Panc1 (cell line): ENCODE data around the gene PGS1. TPM values are rescaled to one million over a fixed set of nuclear protein-coding genes. Genes with fewer than 3 reads are reported as not detected.

Source experiments
- ATAC-seq: fragments of 200-7000 bp; cut with Tn5 transposase; 2 replicates; pipeline ENCODE4 v1.9.1; 2020; ENCODE audit warnings: mild to moderate bottlenecking, moderate library complexity
- BruUV-seq: library from RNA; stranded (reverse); fragments of 400-500 nt; replicated peaks from 2 replicates; lab custom pipeline; 2021; lab: Mats Ljungman, UMichigan
- CTCF ChIA-PET: fragments of 300-600 bp; sonication (Branson Sonifier 250); formaldehyde crosslinking; loops from one replicate; lab custom pipeline; 2022; ENCODE audit warnings: antibody characterized with exemption; lab: Charles Lee
- POLR2A ChIA-PET: fragments of 300-600 bp; sonication (Branson Sonifier 250); formaldehyde crosslinking; loops from one replicate; lab custom pipeline; 2022; ENCODE audit warnings: antibody characterized with exemption; lab: Charles Lee
- DNase-seq: peaks from one replicate; pipeline ENCODE4 v3.0.0-alpha.2; 2010; ENCODE audit warnings: low read depth, low spot score
- H3K27ac ChIP-seq: 2 replicates; pipeline ENCODE4 v1.5.1; 2011; ENCODE audit warnings: mild to moderate bottlenecking, low read length, inconsistent platforms
- H3K27me3 ChIP-seq: fragments of 200-500 bp; sonication (Bioruptor generic); 2 replicates; pipeline ENCODE4 v1.6.0; 2014; ENCODE audit warnings: low read length, inconsistent platforms; ENCODE audit not compliant: control insufficient read depth, insufficient read depth
- H3K36me3 ChIP-seq: fragments of 200-500 bp; sonication (Bioruptor generic); 2 replicates; pipeline ENCODE4 v1.5.1; 2014; ENCODE audit warnings: inconsistent platforms, mild to moderate bottlenecking, low read length, moderate library complexity; ENCODE audit not compliant: control insufficient read depth, insufficient read depth
- H3K4me1 ChIP-seq: 2 replicates; pipeline ENCODE4 v1.5.1; 2011; ENCODE audit warnings: inconsistent platforms, mild to moderate bottlenecking, low read length, moderate library complexity; ENCODE audit not compliant: control insufficient read depth, insufficient read depth
- H3K4me3 ChIP-seq, 2 experiments: 2 replicates each; pipeline ENCODE4 v1.5.1; 2011 to 2012; ENCODE audit warnings: low read depth in 2 of 2, low read length in 2 of 2, mild to moderate bottlenecking in 2 of 2, inconsistent platforms in 1 of 2, moderate library complexity in 1 of 2
- H3K9me3 ChIP-seq: fragments of 200-500 bp; sonication (Bioruptor generic); 2 replicates; pipeline ENCODE4 v1.5.1; 2014; ENCODE audit warnings: low read depth, mild to moderate bottlenecking, inconsistent platforms, low read length, moderate library complexity; ENCODE audit not compliant: control insufficient read depth, insufficient read depth
- POLR2AphosphoS5 ChIP-seq: IDR thresholded peaks from 2 replicates; pipeline ENCODE4 v1.6.1; 2012; ENCODE audit warnings: mild to moderate bottlenecking, low read depth, low read length, moderate library complexity
- SIN3A ChIP-seq: IDR thresholded peaks from 2 replicates; pipeline ENCODE4 v1.6.1; 2012; ENCODE audit warnings: low read depth, mild to moderate bottlenecking, low read length, moderate library complexity, borderline replicate concordance; ENCODE audit not compliant: insufficient read depth
- TCF7L2 ChIP-seq: IDR thresholded peaks from 2 replicates; pipeline ENCODE4 v1.6.1; 2011; ENCODE audit warnings: mild to moderate bottlenecking, low read depth, low read length, inconsistent platforms
- in situ Hi-C: cut with HindIII; loops from 2 replicates; pipeline ENCODE4 v1.10.0; 2016; ENCODE audit warnings: low sequenced_read_pairs, low pct_unique_long_range_greater_than_20kb
- intact Hi-C: fragments of 100-400 bp; cut with micrococcal nuclease; formaldehyde crosslinking; loops from one replicate; pipeline ENCODE4 v1.10.0; 2022; ENCODE audit not compliant: unreplicated experiment
- total RNA-seq: library from RNA; stranded (reverse); gene quantifications from one replicate; pipeline ENCODE4 v1.2.1, GENCODE V29; 2021; ENCODE audit not compliant: unreplicated experiment
- TF ChIP-seq, protein P1 (sequence below): fragments of 450-650 bp; IDR thresholded peaks from 2 replicates; pipeline ENCODE4 v1.5.1; 2017; ENCODE audit warnings: mild to moderate bottlenecking
- TF ChIP-seq, protein P2 (sequence below), 2 experiments: IDR thresholded peaks; 2 replicates each; pipeline ENCODE4 v1.6.1; 2011 to 2012; ENCODE audit warnings: low read depth in 2 of 2, control low read depth in 1 of 2, low read length in 1 of 2, mild to moderate bottlenecking in 1 of 2, moderate library complexity in 1 of 2; ENCODE audit not compliant: insufficient read depth in 1 of 2

Gene PGS1
- total RNA-seq, 1 experiment from 2014 or later = 47.5 TPM

- Histone ChIP-seq H3K9me3 (no peaks in the 10 kb centered on the region), H3K27ac (peak overlapping the region; percentile 60), H3K4me1 (peaks cover 43% of the 10 kb centered on the region), H3K4me3 (no peak overlapping the region), H3K36me3 (no peaks in the 10 kb centered on the region), H3K27me3 (no peaks in the 10 kb centered on the region)
- TF ChIP-seq SIN3A (no peak), TCF7L2 (no peak), POLR2AphosphoS5 (no peak)
- TF ChIP-seq, protein P1, sequence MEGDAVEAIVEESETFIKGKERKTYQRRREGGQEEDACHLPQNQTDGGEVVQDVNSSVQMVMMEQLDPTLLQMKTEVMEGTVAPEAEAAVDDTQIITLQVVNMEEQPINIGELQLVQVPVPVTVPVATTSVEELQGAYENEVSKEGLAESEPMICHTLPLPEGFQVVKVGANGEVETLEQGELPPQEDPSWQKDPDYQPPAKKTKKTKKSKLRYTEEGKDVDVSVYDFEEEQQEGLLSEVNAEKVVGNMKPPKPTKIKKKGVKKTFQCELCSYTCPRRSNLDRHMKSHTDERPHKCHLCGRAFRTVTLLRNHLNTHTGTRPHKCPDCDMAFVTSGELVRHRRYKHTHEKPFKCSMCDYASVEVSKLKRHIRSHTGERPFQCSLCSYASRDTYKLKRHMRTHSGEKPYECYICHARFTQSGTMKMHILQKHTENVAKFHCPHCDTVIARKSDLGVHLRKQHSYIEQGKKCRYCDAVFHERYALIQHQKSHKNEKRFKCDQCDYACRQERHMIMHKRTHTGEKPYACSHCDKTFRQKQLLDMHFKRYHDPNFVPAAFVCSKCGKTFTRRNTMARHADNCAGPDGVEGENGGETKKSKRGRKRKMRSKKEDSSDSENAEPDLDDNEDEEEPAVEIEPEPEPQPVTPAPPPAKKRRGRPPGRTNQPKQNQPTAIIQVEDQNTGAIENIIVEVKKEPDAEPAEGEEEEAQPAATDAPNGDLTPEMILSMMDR = no peak
- TF ChIP-seq, protein P2, sequence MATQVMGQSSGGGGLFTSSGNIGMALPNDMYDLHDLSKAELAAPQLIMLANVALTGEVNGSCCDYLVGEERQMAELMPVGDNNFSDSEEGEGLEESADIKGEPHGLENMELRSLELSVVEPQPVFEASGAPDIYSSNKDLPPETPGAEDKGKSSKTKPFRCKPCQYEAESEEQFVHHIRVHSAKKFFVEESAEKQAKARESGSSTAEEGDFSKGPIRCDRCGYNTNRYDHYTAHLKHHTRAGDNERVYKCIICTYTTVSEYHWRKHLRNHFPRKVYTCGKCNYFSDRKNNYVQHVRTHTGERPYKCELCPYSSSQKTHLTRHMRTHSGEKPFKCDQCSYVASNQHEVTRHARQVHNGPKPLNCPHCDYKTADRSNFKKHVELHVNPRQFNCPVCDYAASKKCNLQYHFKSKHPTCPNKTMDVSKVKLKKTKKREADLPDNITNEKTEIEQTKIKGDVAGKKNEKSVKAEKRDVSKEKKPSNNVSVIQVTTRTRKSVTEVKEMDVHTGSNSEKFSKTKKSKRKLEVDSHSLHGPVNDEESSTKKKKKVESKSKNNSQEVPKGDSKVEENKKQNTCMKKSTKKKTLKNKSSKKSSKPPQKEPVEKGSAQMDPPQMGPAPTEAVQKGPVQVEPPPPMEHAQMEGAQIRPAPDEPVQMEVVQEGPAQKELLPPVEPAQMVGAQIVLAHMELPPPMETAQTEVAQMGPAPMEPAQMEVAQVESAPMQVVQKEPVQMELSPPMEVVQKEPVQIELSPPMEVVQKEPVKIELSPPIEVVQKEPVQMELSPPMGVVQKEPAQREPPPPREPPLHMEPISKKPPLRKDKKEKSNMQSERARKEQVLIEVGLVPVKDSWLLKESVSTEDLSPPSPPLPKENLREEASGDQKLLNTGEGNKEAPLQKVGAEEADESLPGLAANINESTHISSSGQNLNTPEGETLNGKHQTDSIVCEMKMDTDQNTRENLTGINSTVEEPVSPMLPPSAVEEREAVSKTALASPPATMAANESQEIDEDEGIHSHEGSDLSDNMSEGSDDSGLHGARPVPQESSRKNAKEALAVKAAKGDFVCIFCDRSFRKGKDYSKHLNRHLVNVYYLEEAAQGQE (IDR thresholded peaks at IDR 0.05; ENCODE audit: insufficient read depth in 1 of 2, low read depth in 2 of 2, low read length in 1 of 2) = no peak
- ChIA-PET CTCF (interaction anchor here (1.0 kb wide), 1 partner anchor 25 kb away, joined by 3 read pairs; no protein-coding TSS in a partner anchor), POLR2A (interaction anchor here (0.6 kb wide), 1 partner anchor 66 kb away, joined by 3 read pairs; no protein-coding TSS in a partner anchor)
- in situ Hi-C loops (no loop called here), intact Hi-C loops (no loop called here)
- ATAC-seq = 0 out of 2 replicates have a peak, but pooled peaks have one; percentile 10
- BruUV-seq = no TSS peak
- no peak for DNase-seq
These were observed 6.2 kb downstream of the PGS1 start for GRCh38 chr17:78384479-78385175.

DNA sequence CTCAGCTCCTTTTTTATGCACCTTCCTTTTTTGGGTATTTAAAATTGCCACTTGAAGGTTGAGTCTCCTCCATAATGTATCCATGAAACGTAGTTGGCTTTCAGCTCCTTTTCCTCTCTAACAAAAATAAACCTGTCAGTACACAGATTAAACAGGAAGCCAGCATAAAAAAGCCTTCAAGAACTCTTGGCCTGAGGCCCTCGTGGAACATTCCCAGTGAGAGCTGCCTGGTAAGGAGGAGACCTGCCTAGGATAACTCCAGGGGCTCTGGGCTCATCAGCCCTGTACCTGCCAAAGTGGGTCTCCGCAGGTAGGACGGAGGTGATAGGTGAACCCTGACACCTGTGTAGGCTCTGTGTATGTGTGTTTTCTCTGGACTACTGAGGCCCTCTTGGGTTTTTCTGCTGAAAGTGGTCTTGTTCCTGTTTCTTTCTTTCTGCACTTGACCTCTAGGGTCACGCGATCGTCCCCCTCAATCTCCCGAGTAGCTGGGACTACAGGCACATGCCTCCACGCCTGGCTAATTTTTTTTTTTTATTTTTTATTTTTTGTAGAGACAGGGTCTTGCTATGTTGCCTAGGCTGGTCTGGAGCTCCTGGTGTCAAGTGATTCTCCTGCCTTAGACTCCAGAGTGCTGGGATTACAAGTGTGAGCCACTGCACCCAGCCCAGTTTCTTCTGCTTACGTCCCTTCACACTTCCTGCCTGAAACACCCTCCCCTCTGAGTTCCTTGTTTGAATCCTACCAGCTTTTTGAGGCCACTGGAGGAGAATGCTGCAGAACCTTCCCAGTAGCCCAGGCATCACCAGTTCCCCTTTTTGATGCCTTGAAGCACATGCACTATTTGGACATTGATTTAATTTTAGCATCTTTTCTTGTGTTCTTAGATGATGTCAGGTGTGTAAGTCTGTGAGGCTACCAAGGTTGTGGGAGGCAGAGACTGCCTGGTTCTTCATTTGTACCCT, 9.8 kb downstream of the PGS1 start:
- POLR2A ChIA-PET = no interaction called here
- Histone ChIP-seq H3K27me3 (no peaks in the 10 kb centered on the region), H3K36me3 (no peaks in the 10 kb centered on the region), H3K9me3 (no peaks in the 10 kb centered on the region), H3K4me3 (no peak overlapping the region), H3K4me1 (peaks cover 24% of the 10 kb centered on the region), H3K27ac (no peak overlapping the region)
- BruUV-seq = no TSS peak
- intact Hi-C loops = no loop called here
- TF ChIP-seq, protein P2 (IDR thresholded peaks at IDR 0.05; ENCODE audit: insufficient read depth in 1 of 2, low read depth in 2 of 2, low read length in 1 of 2) = no peak
- DNase-seq (no peak), ATAC-seq (no peak)
- in situ Hi-C loops = no loop called here
- CTCF ChIA-PET = no interaction called here
